ENCODE data around the gene CCDC141. TPM values are rescaled to one million over a fixed set of nuclear protein-coding genes. Genes with fewer than 3 reads are reported as not detected.

The CCDC141 gene
- total RNA-seq, 4 donors from 2014 or later: 4.3 to 8.1 (median 6.1) TPM

DNA sequence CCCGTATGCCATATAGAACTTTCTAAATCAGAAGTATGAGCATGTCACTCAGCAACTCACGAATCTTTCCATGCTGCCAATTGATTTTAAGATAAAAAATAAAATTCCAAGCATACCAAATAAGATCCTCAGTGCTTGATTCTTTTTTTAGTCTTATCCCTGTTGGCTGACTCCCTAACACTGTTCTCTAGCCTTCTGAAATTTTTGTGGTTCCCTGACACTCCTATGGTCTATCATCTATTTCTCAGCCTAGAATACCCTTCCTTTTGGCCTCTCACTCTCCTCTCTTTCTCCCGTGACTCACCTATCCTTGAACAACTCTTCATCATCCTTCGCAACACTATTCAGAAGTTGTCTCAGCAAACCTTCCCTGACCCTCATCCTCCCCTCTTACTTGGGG is 50.5 kb downstream of the CCDC141 start:
- H3K4me3 ChIP-seq (replicated peaks in 1 of 3): no peak overlapping the region
- H3K4me1 ChIP-seq: no peaks in the 10 kb centered on the region
- H3K27me3 ChIP-seq: no peaks in the 10 kb centered on the region
- no peak for TF ChIP-seq POLR2A (IDR thresholded peaks at IDR 0.05)
- TF ChIP-seq, protein P1, sequence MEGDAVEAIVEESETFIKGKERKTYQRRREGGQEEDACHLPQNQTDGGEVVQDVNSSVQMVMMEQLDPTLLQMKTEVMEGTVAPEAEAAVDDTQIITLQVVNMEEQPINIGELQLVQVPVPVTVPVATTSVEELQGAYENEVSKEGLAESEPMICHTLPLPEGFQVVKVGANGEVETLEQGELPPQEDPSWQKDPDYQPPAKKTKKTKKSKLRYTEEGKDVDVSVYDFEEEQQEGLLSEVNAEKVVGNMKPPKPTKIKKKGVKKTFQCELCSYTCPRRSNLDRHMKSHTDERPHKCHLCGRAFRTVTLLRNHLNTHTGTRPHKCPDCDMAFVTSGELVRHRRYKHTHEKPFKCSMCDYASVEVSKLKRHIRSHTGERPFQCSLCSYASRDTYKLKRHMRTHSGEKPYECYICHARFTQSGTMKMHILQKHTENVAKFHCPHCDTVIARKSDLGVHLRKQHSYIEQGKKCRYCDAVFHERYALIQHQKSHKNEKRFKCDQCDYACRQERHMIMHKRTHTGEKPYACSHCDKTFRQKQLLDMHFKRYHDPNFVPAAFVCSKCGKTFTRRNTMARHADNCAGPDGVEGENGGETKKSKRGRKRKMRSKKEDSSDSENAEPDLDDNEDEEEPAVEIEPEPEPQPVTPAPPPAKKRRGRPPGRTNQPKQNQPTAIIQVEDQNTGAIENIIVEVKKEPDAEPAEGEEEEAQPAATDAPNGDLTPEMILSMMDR (IDR thresholded peaks at IDR 0.05): no peak
- H3K9me3 ChIP-seq: no peaks in the 10 kb centered on the region
- no peak overlapping the region for H3K27ac ChIP-seq
- no peaks in the 10 kb centered on the region for H3K36me3 ChIP-seq
- intact Hi-C loops (cut with DNase I): no loop called here
- no peak for DNase-seq
- 83 to 86% methylated on average over 4 of the region's 4 CpGs for WGBS, 2 donors

DNA sequence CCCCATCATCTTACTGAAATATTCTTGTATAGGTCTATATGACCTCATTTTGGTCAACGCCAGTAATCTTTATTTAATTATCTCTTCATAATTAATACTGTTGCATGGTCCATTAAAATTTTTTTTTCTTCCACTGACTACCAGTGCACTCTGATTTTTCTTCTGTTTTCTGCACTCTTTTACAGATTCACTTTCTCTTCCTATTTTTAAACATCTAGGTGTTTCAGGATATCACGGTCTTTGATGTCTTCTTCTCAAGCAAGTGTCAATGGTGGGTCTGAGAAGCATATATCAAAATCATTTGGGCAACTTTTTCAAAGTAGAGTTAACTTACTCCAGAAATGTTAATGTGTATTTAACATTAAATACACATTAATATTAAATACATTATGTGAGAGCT is 51.4 kb downstream of the CCDC141 start:
- no peaks in the 10 kb centered on the region for H3K4me1 ChIP-seq
- H3K27me3 ChIP-seq: no peaks in the 10 kb centered on the region
- TF ChIP-seq, protein P1 (IDR thresholded peaks at IDR 0.05): no peak
- TF ChIP-seq POLR2A (IDR thresholded peaks at IDR 0.05): no peak
- H3K27ac ChIP-seq: no peak overlapping the region
- no peak overlapping the region for H3K4me3 ChIP-seq (replicated peaks in 1 of 3)
- H3K9me3 ChIP-seq: no peaks in the 10 kb centered on the region
- intact Hi-C loops (cut with DNase I): no loop called here
- no peaks in the 10 kb centered on the region for H3K36me3 ChIP-seq
- 87% methylated on average over 2 of the region's 2 CpGs for WGBS, 2 donors
- DNase-seq: no peak

DNA sequence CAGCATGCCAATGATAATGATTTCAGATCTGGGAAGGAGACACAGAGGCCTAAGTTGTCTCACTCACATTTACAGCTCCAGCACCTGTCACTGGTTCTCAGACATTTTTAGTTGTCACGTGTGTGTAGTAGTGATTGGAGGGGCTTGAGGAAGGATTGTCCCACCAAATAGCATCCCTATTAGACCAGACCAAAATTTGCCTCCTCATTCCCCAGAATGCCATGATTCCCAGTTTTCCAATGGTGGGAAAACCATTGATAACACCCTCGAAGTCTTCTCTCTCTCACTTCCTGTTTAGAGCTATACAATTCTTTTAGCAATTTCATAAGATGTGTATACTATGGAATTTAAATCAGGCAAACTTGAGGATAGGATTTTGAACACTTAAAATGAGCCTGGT is 52.5 kb downstream of the CCDC141 start:
- DNase-seq: no peak
- Histone ChIP-seq H3K4me1 (no peaks in the 10 kb centered on the region), H3K4me3 (replicated peaks in 1 of 3) (no peak overlapping the region), H3K36me3 (no peaks in the 10 kb centered on the region), H3K27me3 (no peaks in the 10 kb centered on the region), H3K9me3 (no peaks in the 10 kb centered on the region), H3K27ac (no peak overlapping the region)
- WGBS, 2 donors: 81 to 87% methylated on average over 2 of the region's 2 CpGs
- TF ChIP-seq POLR2A (IDR thresholded peaks at IDR 0.05): no peak
- TF ChIP-seq, protein P1 (IDR thresholded peaks at IDR 0.05): no peak
- intact Hi-C loops (cut with DNase I): no loop called here

DNA sequence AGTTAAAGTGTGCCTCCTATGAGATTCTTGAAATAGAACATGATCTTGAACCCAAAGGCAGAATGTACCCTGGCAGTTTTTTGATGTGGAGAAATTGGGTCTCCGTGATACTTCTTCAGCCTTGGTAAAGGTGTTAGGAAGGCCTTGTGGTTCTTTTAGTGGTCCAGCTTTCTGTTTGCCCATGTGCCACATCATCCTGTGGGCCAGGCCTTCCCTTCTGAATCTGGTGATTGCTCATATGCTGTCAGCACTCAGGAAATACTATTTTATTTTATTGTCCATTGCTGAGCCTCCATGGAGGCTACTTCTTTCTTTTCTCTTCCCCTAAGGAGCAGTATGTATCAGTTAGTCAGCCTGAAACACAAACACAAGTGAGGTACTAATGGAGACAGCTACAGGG is 52.9 kb downstream of the CCDC141 start:
- Histone ChIP-seq H3K27me3 (no peaks in the 10 kb centered on the region), H3K36me3 (no peaks in the 10 kb centered on the region), H3K4me3 (replicated peaks in 1 of 3) (no peak overlapping the region), H3K27ac (no peak overlapping the region), H3K4me1 (no peaks in the 10 kb centered on the region), H3K9me3 (no peaks in the 10 kb centered on the region)
- WGBS, 2 donors: 87 to 95% methylated on average over 1 of the region's 1 CpG
- TF ChIP-seq, protein P1 (IDR thresholded peaks at IDR 0.05): no peak
- TF ChIP-seq POLR2A (IDR thresholded peaks at IDR 0.05): no peak
- no peak for DNase-seq
- intact Hi-C loops (cut with DNase I): no loop called here

DNA sequence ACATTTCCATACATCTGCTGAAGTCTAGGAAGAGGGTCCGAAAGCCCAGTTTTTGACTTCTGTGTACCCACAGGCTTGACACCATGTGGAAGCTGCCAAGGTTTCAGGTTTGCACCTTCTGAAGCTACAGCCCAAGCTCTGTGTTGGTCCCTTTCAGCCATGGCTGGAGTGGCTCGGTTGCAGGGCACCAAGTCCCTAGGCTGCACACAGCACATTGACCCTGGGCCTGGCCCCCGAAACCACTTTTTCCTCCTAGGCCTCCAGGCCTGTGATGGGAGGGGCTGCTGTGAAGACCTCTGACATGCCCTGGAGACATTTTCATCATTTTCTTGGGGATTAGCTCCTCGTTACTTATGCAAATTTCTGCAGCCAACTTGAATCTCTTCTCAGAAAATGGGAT is 55.7 kb downstream of the CCDC141 start:
- H3K27me3 ChIP-seq: no peaks in the 10 kb centered on the region
- H3K9me3 ChIP-seq: no peaks in the 10 kb centered on the region
- H3K4me3 ChIP-seq (replicated peaks in 1 of 3): no peak overlapping the region
- no peak overlapping the region for H3K27ac ChIP-seq
- H3K4me1 ChIP-seq: no peaks in the 10 kb centered on the region
- WGBS, 2 donors: 66 to 67% methylated on average over 4 of the region's 4 CpGs
- TF ChIP-seq POLR2A (IDR thresholded peaks at IDR 0.05): no peak
- TF ChIP-seq, protein P1 (IDR thresholded peaks at IDR 0.05): no peak
- no peak for DNase-seq
- intact Hi-C loops (cut with DNase I): no loop called here
- no peaks in the 10 kb centered on the region for H3K36me3 ChIP-seq
